Measurements from ENCODE around the gene PPARGC1A.

Gene PPARGC1A

DNA sequence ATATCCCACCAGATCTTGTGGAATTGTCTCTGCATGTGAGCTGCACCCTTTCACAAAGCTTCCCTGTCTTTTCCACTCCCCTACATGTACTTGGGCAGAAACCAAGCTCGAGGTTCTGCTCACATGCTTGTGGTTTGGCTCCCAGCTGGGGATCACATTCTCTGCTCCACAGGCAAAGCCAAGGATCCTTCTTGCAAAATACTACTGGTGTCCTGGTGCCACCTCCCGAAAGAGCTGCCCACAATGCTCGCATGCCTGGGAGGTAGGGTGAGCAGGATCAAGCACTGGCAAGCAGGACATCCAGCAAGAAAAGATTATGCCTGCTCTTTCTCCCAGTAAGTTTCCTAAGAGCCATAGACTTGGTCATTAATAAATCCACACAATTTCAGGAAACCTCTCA is 45.1 kb upstream of the PPARGC1A start:
- H4K20me1 ChIP-seq (ENCODE audit: control insufficient read depth, insufficient read depth, low read depth, low read length): no peaks in the 10 kb centered on the region
- no peak overlapping the region for H3K27ac ChIP-seq (ENCODE audit: low read depth, low read length)
- no peaks in the 10 kb centered on the region for H3K79me2 ChIP-seq (ENCODE audit: control insufficient read depth, low read length)
- H3K4me2 ChIP-seq (ENCODE audit: low read length): no peak overlapping the region
- H3K9me2 ChIP-seq (replicated peaks; ENCODE audit: control insufficient read depth, low read length): no peaks in the 10 kb centered on the region
- no peak overlapping the region for H3K4me3 ChIP-seq (ENCODE audit: low read length)
- H3K27me3 ChIP-seq (ENCODE audit: control insufficient read depth, low read length): no peaks in the 10 kb centered on the region
- TF ChIP-seq EZH2phosphoT487 (IDR thresholded peaks at IDR 0.05; ENCODE audit: borderline replicate concordance, low read length) (no peak), CTCF (IDR thresholded peaks at IDR 0.05; ENCODE audit: low read depth, low read length, poor library complexity, severe bottlenecking) (no peak)
- H3K4me1 ChIP-seq (ENCODE audit: control insufficient read depth, low read length): no peaks in the 10 kb centered on the region
- H3F3A ChIP-seq (ENCODE audit: control insufficient read depth, insufficient read depth): no peaks in the 10 kb centered on the region
- H3K9me3 ChIP-seq (ENCODE audit: control insufficient read depth, insufficient read depth, low read length): no peaks in the 10 kb centered on the region
- no peaks in the 10 kb centered on the region for H3K36me3 ChIP-seq (ENCODE audit: control insufficient read depth, low read length)

DNA sequence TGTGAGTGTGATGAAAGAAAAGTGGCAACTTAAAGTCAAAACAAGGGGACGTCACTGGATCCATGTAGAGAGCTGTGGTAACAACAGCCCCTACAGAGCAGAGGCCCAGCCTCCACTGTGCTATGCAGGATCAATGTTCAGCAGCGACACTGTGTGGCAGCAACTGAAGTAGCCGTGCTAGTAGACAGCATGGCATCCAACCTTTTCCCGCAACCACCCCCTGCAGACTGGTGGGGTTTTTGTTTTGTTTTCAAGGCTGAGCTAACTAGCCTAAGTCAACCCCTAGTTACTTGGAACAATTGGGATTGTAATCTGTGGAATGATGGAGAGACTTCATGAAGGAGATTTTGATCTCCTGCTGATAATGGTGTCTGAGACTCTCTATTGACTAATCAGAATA is 44.4 kb upstream of the PPARGC1A start:
- Histone ChIP-seq H3K4me3 (ENCODE audit: low read length) (no peak overlapping the region), H3K27me3 (ENCODE audit: control insufficient read depth, low read length) (no peaks in the 10 kb centered on the region), H3K4me2 (ENCODE audit: low read length) (no peak overlapping the region), H3K79me2 (ENCODE audit: control insufficient read depth, low read length) (no peaks in the 10 kb centered on the region), H3K27ac (ENCODE audit: low read depth, low read length) (no peak overlapping the region), H3K9me3 (ENCODE audit: control insufficient read depth, insufficient read depth, low read length) (no peaks in the 10 kb centered on the region), H3F3A (ENCODE audit: control insufficient read depth, insufficient read depth) (no peaks in the 10 kb centered on the region), H3K9me2 (replicated peaks; ENCODE audit: control insufficient read depth, low read length) (no peaks in the 10 kb centered on the region), H3K4me1 (ENCODE audit: control insufficient read depth, low read length) (no peaks in the 10 kb centered on the region), H3K36me3 (ENCODE audit: control insufficient read depth, low read length) (no peaks in the 10 kb centered on the region), H4K20me1 (ENCODE audit: control insufficient read depth, insufficient read depth, low read depth, low read length) (no peaks in the 10 kb centered on the region)
- TF ChIP-seq EZH2phosphoT487 (IDR thresholded peaks at IDR 0.05; ENCODE audit: borderline replicate concordance, low read length) (no peak), CTCF (IDR thresholded peaks at IDR 0.05; ENCODE audit: low read depth, low read length, poor library complexity, severe bottlenecking) (no peak)

GRCh38 chr4:23932901-23933308 is 43.1 kb upstream of the PPARGC1A start:
- TF ChIP-seq EZH2phosphoT487 (IDR thresholded peaks at IDR 0.05; ENCODE audit: borderline replicate concordance, low read length): no peak
- TF ChIP-seq CTCF (IDR thresholded peaks at IDR 0.05; ENCODE audit: low read depth, low read length, poor library complexity, severe bottlenecking): no peak
- no peaks in the 10 kb centered on the region for H3F3A ChIP-seq (ENCODE audit: control insufficient read depth, insufficient read depth)
- H4K20me1 ChIP-seq (ENCODE audit: control insufficient read depth, insufficient read depth, low read depth, low read length): no peaks in the 10 kb centered on the region
- H3K9me3 ChIP-seq (ENCODE audit: control insufficient read depth, insufficient read depth, low read length): no peaks in the 10 kb centered on the region
- no peak overlapping the region for H3K27ac ChIP-seq (ENCODE audit: low read depth, low read length)
- no peaks in the 10 kb centered on the region for H3K4me1 ChIP-seq (ENCODE audit: control insufficient read depth, low read length)
- no peaks in the 10 kb centered on the region for H3K9me2 ChIP-seq (replicated peaks; ENCODE audit: control insufficient read depth, low read length)
- H3K27me3 ChIP-seq (ENCODE audit: control insufficient read depth, low read length): no peaks in the 10 kb centered on the region
- no peaks in the 10 kb centered on the region for H3K79me2 ChIP-seq (ENCODE audit: control insufficient read depth, low read length)
- H3K4me2 ChIP-seq (ENCODE audit: low read length): no peak overlapping the region
- H3K36me3 ChIP-seq (ENCODE audit: control insufficient read depth, low read length): no peaks in the 10 kb centered on the region
- H3K4me3 ChIP-seq (ENCODE audit: low read length): no peak overlapping the region

DNA sequence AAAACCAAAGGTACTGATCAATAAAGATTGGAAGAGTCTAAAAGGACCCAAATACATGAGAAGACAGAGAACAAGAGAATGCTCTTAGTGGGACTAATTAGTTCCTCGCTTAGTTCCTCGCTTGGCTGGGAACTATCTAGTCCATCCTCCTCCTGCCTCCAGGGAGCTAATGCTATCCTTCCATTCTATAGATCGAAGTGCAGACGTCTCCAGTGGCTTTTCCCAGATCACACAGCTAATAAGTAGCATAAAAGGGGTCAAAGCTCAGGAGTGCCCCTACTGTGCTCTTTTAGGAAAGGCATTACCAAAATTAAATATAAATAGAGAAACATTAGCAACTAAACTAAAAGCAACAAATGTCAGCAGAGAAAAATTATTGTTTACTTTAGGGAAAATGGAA is 42.3 kb upstream of the PPARGC1A start:
- no peak overlapping the region for H3K4me3 ChIP-seq (ENCODE audit: low read length)
- no peak overlapping the region for H3K27ac ChIP-seq (ENCODE audit: low read depth, low read length)

More for the DNA sequence above, 42.3 kb upstream of the PPARGC1A start:
- TF ChIP-seq CTCF (IDR thresholded peaks at IDR 0.05; ENCODE audit: low read depth, low read length, poor library complexity, severe bottlenecking): no peak
- no peak for TF ChIP-seq EZH2phosphoT487 (IDR thresholded peaks at IDR 0.05; ENCODE audit: borderline replicate concordance, low read length)
- no peaks in the 10 kb centered on the region for H4K20me1 ChIP-seq (ENCODE audit: control insufficient read depth, insufficient read depth, low read depth, low read length)
- no peaks in the 10 kb centered on the region for H3K9me2 ChIP-seq (replicated peaks; ENCODE audit: control insufficient read depth, low read length)
- H3K36me3 ChIP-seq (ENCODE audit: control insufficient read depth, low read length): no peaks in the 10 kb centered on the region
- no peak overlapping the region for H3K4me2 ChIP-seq (ENCODE audit: low read length)
- no peaks in the 10 kb centered on the region for H3K4me1 ChIP-seq (ENCODE audit: control insufficient read depth, low read length)
- H3K9me3 ChIP-seq (ENCODE audit: control insufficient read depth, insufficient read depth, low read length): no peaks in the 10 kb centered on the region
- H3F3A ChIP-seq (ENCODE audit: control insufficient read depth, insufficient read depth): no peaks in the 10 kb centered on the region
- no peaks in the 10 kb centered on the region for H3K27me3 ChIP-seq (ENCODE audit: control insufficient read depth, low read length)
- H3K79me2 ChIP-seq (ENCODE audit: control insufficient read depth, low read length): no peaks in the 10 kb centered on the region

Data from DOHH2 (cell line).